ENCODE data around the gene MLX.
"Not testable (repeated sequence)": the region's sequence is repeated elsewhere in the genome, so short reads cannot be mapped to it uniquely, and the experiment has no call there.

- TF ChIP-seq YY1 (IDR thresholded peaks at IDR 0.05; ENCODE audit: insufficient read depth, insufficient read length); ZNF274 (IDR thresholded peaks at IDR 0.05; ENCODE audit: low read depth, low read length): not testable (repeated sequence)
Measured at GRCh38 chr17:42555961-42556617, 10.8 kb upstream of the MLX start.

Measured in NT2/D1 (cell line).